ENCODE results near the gene TFCP2L1. TPM values are rescaled to one million over a fixed set of nuclear protein-coding genes. Genes with fewer than 3 reads are reported as not detected.

TFCP2L1 gene
- total RNA-seq, 1 experiment from 2014 or later, result 1.8 TPM

- Histone ChIP-seq H3K79me1 (ENCODE audit: insufficient read depth, low read depth, low read length, poor library complexity, severe bottlenecking) (no peaks in the 10 kb centered on the region), H4K20me1 (ENCODE audit: control insufficient read depth, insufficient read depth, insufficient read length) (no peaks in the 10 kb centered on the region), H2BK5ac (ENCODE audit: insufficient read length, low read length) (no peak overlapping the region), H3K79me2 (ENCODE audit: insufficient read depth, low read length) (no peaks in the 10 kb centered on the region), H4K91ac (ENCODE audit: insufficient read length, low read depth, low read length) (no peak overlapping the region), H3K27ac (ENCODE audit: insufficient read length, low read depth, low read length) (no peak overlapping the region), H3K4ac (ENCODE audit: low read depth, low read length) (no peak overlapping the region), H3T11ph (ENCODE audit: low read length) (no peak overlapping the region), H3K56ac (ENCODE audit: insufficient read length, low read depth, low read length) (no peak overlapping the region), H3K9ac (ENCODE audit: extremely low read depth, insufficient read length, low read length) (no peak overlapping the region), H2BK15ac (ENCODE audit: low read depth, low read length) (no peak overlapping the region), H3K23ac (ENCODE audit: insufficient read length, low read depth, low read length) (no peak overlapping the region), H2BK20ac (ENCODE audit: low read depth, low read length, poor library complexity, severe bottlenecking) (no peak overlapping the region), H3K27me3 (ENCODE audit: insufficient read depth, low read length) (no peaks in the 10 kb centered on the region), H3K4me2 (ENCODE audit: insufficient read depth, insufficient read length, low read length) (no peak overlapping the region), H2AFZ (ENCODE audit: low read length) (no peak overlapping the region), H4K5ac (ENCODE audit: insufficient read length, low read depth, low read length) (no peak overlapping the region), H2AK5ac (ENCODE audit: insufficient read length, low read length) (no peak overlapping the region), H3K9me3 (ENCODE audit: control insufficient read depth, low read depth, low read length) (no peaks in the 10 kb centered on the region), H4K8ac (replicated peaks; ENCODE audit: insufficient read length, low read depth, low read length) (no peak overlapping the region), H3K14ac (ENCODE audit: insufficient read depth, low read length) (no peak overlapping the region), H3K18ac (ENCODE audit: insufficient read length, low read depth, low read length) (no peak overlapping the region), H3K4me1 (ENCODE audit: insufficient read depth, low read length) (no peaks in the 10 kb centered on the region), H2BK120ac (ENCODE audit: low read depth, low read length, poor library complexity, severe bottlenecking) (no peak overlapping the region), H2BK12ac (ENCODE audit: insufficient read length, low read depth, low read length) (no peak overlapping the region), H3K23me2 (ENCODE audit: insufficient read length, low read depth, low read length, poor library complexity, severe bottlenecking) (no peaks in the 10 kb centered on the region)
- Mint-ChIP-seq H3K27ac (no peak overlapping the region), H3K36me3 (ENCODE audit: insufficient read depth in 1 of 3, low read depth in 3 of 3) (no peaks in the 10 kb centered on the region), H3K4me1 (no peaks in the 10 kb centered on the region; a peak in 1 of 4 replicates), H3K4me3 (no peak overlapping the region), H3K27me3 (ENCODE audit: low read depth) (peaks cover 5% of the 10 kb centered on the region), H3K9me3 (no peaks in the 10 kb centered on the region; a peak in 1 of 5 replicates)
- no peak for TF ChIP-seq CTCF (conservative IDR thresholded peaks at IDR 0.05)
- WGBS (ENCODE audit: extremely low coverage, insufficient read length, low lambda C conversion rate), result no CpG with 5 or more reads among the region's 5 CpGs
- DNase-seq, result no peak
Measured at GRCh38 chr2:121219866-121220265, 65.1 kb downstream of the TFCP2L1 start.

Measured in H9 (cell line).